GM18502 (cell line): ENCODE measurements around the gene CNN1.

Source experiments
- ATAC-seq: cut with Tn5 transposase; IDR thresholded peaks from one replicate; pipeline ENCODE4 v1.9.1; 2021; ENCODE audit warnings: mild to moderate bottlenecking; ENCODE audit not compliant: unreplicated experiment, poor library complexity

Gene CNN1

DNA sequence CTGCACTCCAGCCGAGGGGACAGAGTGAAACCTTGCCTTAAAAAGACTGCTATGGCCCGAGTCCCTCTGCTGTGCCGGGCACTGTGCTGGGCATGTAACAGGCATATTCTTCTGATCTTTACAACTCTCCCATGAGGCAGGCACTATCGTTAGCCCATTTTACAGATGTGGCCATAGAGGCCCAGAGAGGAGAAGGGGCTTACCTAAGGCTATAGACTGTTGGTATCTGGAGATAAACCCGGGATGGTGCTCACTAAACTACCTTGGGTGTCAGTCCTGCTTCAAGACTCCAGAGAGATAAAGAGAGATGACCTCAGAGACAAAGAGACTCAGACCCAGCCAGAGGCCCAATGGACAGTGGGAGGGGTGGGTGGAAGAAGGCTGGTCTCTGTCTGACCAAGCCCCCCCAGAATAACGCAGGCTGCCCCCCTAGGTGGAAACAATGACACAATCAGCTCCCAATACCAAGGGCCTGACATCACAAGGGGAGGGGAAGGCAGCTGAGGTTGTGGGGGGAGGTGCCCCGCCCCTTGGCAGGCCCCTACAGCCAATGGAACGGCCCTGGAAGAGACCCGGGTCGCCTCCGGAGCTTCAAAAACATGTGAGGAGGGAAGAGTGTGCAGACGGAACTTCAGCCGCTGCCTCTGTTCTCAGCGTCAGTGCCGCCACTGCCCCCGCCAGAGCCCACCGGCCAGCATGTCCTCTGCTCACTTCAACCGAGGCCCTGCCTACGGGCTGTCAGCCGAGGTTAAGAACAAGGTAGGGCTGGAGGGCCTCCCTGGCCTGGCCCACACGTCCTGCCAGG is at the start of gene CNN1:
Gene CNN1, plus strand, starts transcription at position 620 of the 805 bp plus-strand sequence. Its CDS starts 77 bp downstream, at position 697.
- no peak for ATAC-seq

DNA sequence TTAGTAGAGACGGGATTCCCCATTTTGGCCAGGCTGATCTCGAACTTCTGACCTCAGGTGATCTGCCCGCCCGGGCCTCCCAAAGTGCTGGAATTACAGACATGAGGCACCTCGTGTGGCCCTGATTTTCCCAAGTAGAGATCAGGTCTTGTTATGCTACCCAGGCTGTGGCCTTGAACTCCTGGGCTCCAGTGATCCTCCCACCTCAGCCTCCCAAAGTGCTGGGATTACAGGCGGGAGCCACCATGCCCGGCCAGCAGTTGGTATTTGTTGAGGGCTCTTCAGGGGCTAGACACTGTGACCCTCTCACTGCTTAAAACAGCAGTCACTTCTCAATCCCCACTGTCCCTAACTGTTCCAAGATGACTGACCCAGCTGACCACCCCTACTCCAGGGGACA is 49.3 kb upstream of the CNN1 start:
- no peak for ATAC-seq

DNA sequence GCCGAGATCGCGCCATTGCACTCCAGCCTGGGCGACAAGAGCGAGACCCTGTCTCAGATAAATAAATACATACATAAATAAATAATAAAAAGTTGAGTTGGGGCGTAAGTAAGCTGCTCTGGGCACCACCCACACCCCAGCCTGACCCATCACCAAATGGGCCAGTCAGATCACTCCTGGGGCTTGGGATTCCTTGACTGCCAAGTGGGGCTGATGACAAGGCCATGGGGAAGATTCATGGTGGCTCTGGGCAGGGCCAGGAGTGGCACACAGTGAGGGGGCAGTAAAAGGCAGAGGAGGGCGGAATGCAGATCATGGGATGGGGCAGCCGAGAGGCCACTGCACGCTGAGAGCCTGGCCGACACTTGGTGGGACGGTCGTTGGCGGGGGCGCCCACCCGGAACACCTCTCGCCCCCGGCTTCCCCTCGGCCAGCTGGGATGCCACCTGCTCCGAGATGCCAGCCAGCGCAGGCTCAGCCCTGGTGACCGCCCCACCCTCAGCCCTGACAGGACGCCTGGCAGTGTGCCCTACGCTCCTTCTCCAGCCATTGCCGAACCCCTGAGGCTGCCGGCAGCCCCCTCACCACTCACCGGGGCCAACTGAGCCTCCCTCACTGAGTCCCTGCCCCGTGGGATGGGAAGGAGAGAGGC is 43.9 kb upstream of the CNN1 start:
- ATAC-seq, result no peak

DNA sequence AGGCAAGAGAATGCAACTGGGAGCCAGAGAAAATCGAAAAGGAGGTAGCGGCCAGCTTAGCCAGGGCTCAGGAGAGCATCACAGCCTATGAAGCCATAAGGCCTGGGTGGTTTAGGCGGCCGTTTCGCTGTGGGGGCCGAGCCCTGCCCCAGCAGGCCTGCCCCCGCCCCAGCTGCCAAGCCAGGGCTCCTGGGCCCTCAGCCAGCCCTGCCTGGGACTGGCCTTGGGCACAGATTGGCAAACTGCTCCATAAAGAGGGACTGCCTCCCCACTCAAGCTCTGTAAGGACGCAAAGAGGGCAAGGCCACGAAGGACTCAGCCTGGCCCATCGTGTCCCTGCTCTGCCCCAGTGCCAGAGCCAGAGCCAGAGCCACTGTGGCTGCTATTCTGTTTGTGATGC is 43.2 kb upstream of the CNN1 start:
- ATAC-seq, result no peak

DNA sequence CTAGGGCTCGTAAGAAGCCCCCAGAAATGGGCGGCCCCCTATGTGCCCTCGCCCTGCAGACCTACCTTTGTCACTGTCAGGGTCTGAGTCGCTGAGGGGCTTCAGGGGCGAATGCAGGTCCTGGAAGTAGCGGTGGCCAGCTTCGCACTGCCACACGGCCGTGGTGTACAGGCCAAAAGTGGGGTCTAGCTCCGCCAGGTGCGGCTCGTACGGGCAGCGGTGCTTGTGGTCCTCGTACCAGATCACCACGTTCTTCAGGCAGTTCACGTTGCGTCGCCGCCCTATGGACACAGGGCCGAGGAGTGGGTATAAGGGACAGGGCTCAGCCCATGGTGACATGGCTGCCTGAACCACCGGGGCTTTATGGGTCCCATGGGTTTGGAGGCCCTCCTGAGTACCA is 42.8 kb upstream of the CNN1 start:
- ATAC-seq, result no peak

DNA sequence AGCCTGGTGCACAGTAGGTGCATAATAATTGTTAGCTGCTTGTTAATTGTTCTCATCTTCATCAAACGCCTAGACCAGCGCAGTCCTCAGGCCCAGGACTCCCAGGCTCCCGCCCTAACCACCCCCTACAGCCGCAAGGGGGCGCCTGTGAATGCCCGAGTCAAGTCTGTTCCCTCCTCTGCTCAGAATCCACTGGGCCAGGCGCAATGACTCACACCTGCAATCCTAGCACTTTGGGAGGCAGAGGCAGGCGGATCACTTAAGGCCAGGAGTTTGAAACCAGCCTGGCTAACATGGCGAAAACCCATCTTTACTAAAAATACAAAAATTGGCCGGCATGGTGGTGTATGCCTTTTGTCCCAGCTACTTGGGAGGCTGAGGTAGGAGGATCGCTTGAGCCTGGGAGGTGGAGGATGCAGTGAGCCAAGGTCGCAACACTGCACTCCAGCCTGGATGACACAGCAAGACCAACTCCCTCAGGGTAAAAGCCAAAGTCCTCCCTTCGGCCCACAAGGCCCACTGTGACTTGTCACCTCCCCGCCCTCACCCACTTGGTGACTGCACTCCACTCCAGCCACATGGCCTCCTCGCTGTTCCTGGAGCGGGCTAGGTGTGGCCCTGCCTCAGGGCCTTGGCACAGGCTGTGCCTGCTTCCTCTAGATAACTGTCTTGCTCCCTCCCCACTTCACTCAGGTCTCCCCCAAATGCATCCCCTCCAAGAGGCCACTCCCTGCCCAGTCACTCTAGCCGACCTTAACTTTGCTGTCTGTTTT is 42.1 kb upstream of the CNN1 start:
- ATAC-seq, result no peak

DNA sequence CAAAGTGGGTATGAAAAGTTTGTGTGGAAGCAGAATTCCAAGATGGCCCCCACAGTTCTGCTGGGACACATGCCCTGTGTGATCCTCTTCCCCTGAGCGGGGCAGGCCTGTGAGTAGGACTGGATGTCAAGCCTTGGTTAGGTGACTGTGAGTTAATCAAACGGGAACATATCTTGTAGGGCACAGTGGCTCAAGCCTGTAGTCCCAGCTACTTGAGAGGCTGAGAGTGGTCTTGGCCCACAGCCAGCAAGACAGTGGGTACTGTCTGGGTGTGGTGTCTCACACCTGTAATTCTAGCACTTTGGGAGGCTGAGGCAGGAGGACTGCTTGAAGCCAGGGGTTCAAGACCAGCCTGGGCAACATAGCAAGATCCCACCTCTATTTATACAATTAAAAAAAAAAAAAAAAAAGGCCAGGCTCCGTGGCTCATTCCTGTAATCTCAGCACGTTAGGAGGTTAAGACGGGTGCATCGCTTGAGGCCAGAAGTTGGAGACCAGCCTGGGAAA is 39.4 kb upstream of the CNN1 start:
- no peak for ATAC-seq

DNA sequence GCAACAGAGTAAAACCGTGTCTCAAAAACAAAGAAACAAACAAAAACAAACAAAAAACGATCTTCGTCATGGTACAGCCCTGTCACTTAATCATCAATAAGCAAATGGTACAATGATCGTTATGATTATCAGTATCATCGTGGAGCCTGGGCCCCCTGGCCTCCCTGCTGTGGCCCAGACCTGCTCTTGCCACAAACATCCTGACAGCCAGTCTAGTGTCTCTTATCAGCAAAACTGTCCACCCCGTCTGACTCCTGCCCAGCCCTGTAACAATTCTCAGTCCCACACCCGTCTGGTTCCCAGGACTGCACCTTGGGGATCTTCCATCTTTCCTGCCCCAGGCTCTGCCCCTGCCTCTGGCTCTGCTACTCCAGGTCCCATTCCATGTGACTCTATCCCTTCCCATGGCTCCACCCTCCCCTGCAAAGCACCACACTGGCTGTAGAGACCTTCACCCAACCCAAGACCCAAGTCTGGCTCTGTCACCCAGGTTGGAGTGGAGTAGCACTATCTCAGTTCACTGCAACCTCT is 38.7 kb upstream of the CNN1 start:
- no peak for ATAC-seq

DNA sequence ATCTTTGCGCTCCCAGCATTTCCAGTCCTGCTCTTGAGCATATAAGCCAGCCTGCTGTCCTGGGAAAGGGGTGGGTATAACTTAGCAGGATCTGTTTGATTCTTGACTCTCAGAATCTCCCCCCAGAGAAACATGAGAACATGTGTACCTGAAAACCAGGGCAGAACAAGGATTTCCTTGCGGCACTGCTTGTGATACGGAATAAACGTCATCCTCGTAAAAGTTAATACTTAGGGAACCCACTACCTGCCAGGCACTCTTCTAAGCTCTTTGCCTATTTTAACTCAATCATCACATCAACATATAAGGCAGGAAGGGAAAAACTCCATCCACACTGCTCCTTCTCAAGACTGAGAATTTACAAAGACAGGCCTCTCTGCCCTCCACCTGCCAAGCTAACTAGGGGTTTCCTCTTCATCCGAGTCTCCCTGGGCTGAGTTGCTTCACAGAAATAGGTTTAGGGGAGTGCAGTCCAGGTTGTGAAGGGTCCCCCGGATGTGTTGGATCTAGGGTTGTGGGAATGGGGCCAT is 34.1 kb upstream of the CNN1 start:
- ATAC-seq, result no peak

DNA sequence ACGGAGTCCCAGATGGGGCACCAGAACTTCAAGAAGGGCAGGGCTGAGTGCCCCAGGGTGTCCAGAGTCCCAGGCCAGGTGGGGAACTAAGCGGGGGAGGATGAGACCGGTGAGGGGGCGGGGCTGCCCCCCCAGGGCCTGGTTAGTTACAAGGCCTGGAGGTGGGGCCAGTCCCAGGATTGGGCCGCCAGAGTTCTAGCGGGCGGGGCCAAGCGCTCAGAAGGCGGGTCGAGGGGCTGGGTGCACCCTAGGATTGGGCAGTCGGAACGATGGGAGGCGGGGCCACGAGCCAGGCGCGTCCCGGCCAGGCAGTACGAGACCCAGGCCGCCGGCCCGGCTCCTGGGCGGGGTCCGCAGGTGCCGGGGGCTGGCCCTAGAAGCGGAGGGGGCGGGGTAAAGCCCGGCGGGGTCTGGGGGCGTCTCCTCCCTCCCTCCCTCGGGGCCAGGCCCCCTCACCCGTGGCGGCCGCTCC is 33.6 kb upstream of the CNN1 start:
- ATAC-seq, result peak; percentile 83

DNA sequence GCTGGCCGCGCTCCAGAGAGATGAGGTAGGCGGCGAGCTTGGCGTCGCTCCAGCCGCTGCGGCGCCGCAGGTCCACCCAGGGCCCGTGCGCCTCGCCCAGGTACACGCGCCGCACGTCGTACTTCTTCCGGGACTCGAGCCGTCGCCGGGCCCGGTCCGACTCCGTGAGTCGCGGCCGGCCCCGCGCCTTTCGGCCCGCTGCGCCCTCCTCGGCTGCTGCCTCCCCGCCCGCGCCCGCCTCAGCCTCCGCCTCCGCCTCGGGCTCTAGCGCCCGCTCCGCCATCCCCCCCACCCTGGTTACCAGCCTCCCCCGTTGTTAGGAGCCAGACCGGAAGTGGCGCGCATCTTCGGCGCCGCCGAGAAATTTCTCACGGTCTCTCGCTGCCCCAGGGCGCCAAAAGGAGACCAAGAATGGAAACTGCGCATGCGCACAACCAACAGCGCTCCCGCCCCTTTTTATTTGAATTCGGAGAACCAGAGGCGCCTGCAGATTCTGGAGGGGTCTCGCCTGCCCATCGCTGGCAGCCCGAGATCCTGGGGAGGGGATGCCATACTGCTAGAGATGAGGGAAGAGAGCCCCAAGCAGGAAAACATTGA is 33.0 kb upstream of the CNN1 start, which contains the start of gene ZNF653:
Gene ZNF653, minus strand, starts transcription at position 336 of the 597 bp plus-strand sequence. Its CDS starts 53 bp downstream, at position 283.
- ATAC-seq, result peak; percentile 58

DNA sequence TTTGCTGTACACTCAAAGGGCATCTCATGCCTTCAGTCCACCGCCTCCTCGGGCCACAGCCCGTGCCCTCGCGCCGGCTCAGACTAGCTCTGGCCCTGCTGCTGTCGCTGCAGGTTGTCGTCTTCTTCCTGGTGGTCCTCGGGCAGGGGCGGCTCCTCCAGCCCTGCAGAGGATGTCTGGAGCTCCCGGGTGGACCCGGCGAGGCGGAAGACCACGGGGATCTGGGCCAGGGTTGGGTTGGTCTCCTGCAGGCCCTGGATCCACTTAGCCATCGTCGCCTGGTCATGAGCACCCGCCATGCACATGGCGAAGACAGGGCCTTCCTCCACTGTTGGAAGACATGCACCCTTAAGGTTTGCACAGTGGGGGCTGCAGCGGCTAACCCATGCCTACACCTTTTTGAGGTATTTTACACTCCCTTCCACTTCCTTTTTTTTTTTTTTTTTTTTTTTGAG is 32.5 kb upstream of the CNN1 start:
- peak; percentile 25 for ATAC-seq

DNA sequence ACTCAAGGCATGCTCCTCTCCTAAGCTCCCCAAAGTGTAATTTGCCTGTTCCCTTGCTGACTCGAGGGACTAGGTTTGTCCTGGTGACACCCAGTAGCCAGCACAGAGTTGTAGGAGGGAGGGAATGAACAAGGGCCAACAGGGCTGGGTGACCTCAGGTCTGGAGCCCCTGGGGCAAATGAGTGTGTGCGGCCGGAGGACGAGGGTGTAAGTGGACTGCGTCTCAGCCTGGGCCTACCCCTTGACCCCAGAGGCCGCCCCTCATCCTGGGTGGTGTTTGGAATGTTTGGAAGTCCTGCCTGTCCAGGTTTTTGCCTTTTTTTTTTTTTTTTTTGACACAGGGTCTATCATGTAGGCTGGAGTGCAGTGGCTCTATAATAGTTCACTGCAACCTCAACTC is 31.7 kb upstream of the CNN1 start:
- no peak for ATAC-seq

DNA sequence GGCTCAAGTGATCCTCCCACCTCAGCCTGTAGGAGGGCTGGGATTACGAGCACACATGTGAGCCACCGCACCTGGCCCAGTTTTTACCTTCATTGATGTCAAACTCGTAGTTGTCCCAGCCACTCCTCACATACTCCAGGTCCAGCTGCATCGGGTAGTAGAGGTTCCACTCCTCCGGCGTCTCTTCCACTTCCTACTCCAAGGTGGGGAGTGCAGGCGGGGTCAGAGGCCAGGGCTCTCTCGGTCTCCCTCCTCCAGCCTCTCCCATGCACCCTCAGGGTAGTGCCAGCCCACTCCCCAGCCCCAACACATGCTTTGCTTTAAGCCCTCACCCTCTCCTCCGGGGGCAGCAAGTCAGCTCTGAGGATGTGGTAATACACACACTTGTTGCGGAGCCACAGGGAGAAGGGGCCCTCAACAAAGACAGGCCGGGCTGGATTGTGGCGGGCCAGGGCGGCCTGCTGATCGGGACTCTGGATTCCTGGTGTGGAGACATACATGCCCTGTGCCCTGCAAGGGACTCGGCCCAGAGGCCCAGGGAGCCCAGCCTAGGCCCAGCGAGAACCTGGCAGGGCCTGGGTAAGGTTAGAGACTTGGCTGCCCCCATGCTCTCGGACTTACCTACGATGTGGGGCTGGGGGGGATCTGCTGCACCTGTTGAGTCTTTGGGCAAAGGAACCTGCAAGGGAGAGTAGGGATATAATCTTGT is 31.1 kb upstream of the CNN1 start:
- no peak for ATAC-seq

DNA sequence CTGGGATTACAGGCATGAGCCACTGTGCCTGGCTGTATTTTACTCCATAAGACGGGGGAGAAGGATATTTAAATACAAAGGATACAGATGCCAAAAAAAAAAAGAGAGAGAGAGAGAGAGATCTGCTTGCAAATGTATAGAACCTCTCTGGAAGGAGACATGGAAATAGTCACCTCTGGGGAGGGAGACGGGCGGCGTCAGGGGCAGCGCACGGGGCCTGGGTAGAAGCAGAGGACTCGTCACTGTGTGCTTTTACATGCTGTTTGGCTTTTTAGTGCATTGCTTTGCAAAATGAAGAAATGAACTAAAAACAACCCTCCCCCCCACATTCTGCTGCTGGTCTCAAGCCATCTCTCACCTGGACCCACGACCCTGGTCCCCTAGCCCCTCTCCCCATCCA is 28.2 kb upstream of the CNN1 start:
- no peak for ATAC-seq

DNA sequence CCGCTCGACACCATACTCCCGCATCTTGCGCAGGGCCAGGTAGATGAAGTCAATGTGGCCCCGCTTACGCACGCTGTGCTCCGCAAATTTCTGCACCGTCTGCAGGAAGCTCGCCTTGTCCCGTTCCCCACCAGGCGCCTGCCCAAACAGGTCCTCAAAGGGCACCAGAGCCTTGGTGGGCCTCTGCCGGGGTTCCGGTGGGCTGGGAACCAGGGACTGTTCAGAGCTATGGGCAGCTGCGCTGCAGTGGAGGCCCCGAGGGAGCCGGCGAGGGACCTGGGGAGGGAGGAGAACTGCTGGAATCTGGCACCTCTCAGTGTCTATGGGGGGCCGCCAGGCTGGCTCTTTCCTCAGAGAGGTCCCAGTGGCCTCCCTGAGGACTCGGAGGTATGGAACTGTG is 24.7 kb upstream of the CNN1 start:
- no peak for ATAC-seq

DNA sequence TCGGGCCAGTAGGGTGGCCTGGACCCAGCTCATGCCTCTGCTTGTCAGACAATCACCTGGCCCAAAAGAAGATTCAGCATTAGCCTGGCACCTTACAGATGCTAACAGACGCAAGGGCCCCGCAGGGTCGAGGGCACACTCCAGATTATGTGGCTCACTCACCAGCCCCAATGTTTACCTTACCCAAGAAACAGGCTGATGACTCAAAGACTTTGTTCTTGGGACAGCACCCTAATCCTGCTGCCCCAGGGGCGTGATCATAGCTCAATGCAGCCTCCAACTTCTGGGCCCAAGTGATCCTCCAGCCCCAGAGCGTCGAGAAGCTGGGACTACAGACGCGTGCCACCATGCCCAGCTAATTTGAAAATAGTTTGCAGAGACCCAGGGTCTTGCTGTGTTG is 19.5 kb upstream of the CNN1 start:
- ATAC-seq, result no peak

DNA sequence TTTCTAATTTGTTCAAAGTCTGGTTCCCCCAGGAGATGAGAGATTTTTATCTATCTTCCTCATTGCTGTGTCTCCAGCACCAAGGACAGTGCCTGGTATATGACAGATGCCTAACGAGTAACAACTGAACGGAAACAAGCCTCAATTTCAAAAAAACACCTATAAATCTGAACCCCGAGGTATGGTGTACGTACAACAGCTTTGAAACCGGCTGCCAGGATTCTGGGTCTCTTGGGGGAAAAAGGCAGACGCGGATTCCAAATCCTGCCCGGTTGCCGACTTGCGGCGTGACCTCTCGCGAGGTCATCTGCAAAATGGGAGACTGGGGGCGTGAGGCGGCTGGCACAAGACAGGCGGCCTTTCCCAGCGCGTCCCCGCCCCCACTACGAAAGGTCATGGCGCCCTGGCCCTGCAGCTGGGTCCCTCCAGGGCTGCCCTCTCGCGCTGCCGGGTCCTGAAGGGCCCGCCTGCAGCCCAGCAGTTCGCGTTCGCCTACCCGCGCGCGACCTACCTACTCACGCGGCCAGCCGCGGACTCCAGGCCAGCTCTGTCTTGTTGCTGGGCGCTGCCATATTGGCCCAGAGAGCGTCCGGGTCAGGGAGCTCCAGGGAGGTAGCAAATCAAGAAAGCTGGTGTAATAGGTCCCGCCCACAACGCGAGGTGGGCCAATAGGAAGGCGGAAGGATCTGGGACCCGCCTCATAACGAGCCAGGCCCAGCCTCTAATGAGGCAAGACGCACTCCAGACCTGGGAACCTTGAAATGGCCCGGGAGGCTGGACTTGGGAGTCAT is 9.9 kb upstream of the CNN1 start, which contains the start of gene ECSIT:
Gene ECSIT, minus strand, starts transcription at position 584 of the 791 bp plus-strand sequence. CDS start 9,964 bp downstream, outside the sequence.
- ATAC-seq, result peak; percentile 92
